Type B pancreatic cell (in vitro differentiated cells): ENCODE results near the gene CACNA1F. TPM values are rescaled to one million over a fixed set of nuclear protein-coding genes. Genes with fewer than 3 reads are reported as not detected.

Source experiments
- DNase-seq: peaks from one replicate; pipeline ENCODE4 v3.0.0; 2021; ENCODE audit warnings: mixed read lengths; ENCODE audit not compliant: unreplicated experiment; ENCODE audit errors: extremely low spot score
- H3K27ac Mint-ChIP-seq: 2 replicates; pipeline ENCODE4 v1.8.0; 2021; ENCODE audit warnings: mild to moderate bottlenecking, mixed read lengths
- H3K27me3 Mint-ChIP-seq: 2 replicates; pipeline ENCODE4 v1.8.0; 2021; ENCODE audit warnings: mixed read lengths
- H3K36me3 Mint-ChIP-seq: 2 replicates; pipeline ENCODE4 v1.8.0; 2021; ENCODE audit warnings: mixed read lengths
- H3K4me1 Mint-ChIP-seq: one replicate; pipeline ENCODE4 v1.8.0; 2021; ENCODE audit warnings: mixed read lengths; ENCODE audit not compliant: unreplicated experiment
- H3K4me3 Mint-ChIP-seq: 2 replicates; pipeline ENCODE4 v1.8.0; 2021; ENCODE audit warnings: mild to moderate bottlenecking, mixed read lengths
- H3K9me3 Mint-ChIP-seq: 2 replicates; pipeline ENCODE4 v1.8.0; 2021; ENCODE audit warnings: mixed read lengths
- long read RNA-seq: library from polyadenylated mRNA; unstranded; transcript quantifications from one replicate; pipeline ENCODE4 v2.0.0, GENCODE V29; 2020
- total RNA-seq: library from RNA; stranded (reverse); gene quantifications from 2 replicates; pipeline ENCODE4 v1.2.1, GENCODE V29; 2021; ENCODE audit warnings: low replicate concordance
- TF ChIP-seq, protein P1 (sequence below): fragments of 200-600 bp; sonication (generic); conservative IDR thresholded peaks from 2 replicates; pipeline ENCODE4 v1.5.0; 2021; ENCODE audit warnings: antibody characterized with exemption, mild to moderate bottlenecking

CACNA1F gene
- total RNA-seq: 0.17 and 0.48 TPM in 2 replicates
- long read RNA-seq: 0 reads

DNA sequence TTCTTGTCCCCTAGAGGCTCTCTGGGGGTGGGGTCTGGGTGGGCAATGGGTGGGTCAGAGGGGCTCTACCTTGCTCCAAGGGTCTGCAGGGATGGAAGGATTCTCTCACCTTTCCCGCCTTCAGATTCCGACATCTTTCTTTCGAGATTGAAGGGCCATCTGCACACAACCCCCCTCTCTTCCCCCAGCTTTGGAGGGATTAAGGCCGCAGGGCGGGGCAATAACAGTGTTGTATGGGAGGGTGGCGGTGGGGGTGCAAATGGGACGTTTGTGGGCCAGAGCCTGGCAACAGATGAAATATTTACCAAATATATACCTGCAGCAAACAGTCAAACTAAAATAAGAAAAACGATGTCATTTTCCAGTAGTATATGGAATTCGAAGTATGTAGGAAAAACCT lies at the start of gene CACNA1F:
CACNA1F (minus strand) TSS at position 165 of the 400 bp plus-strand sequence; CDS start at position 134, 31 bp downstream.
- H3K9me3 Mint-ChIP-seq: peaks cover 3% of the 10 kb centered on the region
- peaks cover 5% of the 10 kb centered on the region for H3K4me1 Mint-ChIP-seq
- no peaks in the 10 kb centered on the region for H3K36me3 Mint-ChIP-seq
- no peak within 1 kb of the TSS for H3K27ac Mint-ChIP-seq
- no peak for DNase-seq
- H3K27me3 Mint-ChIP-seq: no peaks in the 10 kb centered on the region
- TF ChIP-seq, protein P1, sequence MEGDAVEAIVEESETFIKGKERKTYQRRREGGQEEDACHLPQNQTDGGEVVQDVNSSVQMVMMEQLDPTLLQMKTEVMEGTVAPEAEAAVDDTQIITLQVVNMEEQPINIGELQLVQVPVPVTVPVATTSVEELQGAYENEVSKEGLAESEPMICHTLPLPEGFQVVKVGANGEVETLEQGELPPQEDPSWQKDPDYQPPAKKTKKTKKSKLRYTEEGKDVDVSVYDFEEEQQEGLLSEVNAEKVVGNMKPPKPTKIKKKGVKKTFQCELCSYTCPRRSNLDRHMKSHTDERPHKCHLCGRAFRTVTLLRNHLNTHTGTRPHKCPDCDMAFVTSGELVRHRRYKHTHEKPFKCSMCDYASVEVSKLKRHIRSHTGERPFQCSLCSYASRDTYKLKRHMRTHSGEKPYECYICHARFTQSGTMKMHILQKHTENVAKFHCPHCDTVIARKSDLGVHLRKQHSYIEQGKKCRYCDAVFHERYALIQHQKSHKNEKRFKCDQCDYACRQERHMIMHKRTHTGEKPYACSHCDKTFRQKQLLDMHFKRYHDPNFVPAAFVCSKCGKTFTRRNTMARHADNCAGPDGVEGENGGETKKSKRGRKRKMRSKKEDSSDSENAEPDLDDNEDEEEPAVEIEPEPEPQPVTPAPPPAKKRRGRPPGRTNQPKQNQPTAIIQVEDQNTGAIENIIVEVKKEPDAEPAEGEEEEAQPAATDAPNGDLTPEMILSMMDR: no peak
- H3K4me3 Mint-ChIP-seq: no peak within 1 kb of the TSS

DNA sequence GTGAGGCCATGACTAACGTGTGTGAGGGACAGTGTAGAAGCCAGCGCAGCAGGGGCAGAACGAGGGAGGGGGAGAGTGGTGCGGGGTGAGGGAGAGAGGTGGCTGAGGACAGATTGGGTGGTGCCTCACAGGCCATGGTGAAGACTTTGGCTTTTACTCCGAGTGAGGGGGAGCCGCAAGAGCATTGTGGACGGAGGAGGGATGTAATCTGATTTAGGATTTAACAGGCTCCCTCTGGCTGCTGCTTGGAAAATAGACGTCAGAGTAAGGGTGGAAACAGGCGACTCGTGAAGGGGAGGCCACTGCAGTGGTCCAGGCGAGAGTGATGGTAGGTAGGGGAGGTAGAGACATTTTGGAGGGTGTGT lies 49.5 kb upstream of the CACNA1F start:
- Mint-ChIP-seq H3K4me1 (peaks cover 9% of the 10 kb centered on the region), H3K4me3 (no peak overlapping the region), H3K27me3 (no peaks in the 10 kb centered on the region), H3K27ac (peak overlapping the region; percentile 25), H3K9me3 (no peaks in the 10 kb centered on the region), H3K36me3 (no peaks in the 10 kb centered on the region)
- TF ChIP-seq, protein P1: peak; percentile 30
- DNase-seq: no peak

DNA sequence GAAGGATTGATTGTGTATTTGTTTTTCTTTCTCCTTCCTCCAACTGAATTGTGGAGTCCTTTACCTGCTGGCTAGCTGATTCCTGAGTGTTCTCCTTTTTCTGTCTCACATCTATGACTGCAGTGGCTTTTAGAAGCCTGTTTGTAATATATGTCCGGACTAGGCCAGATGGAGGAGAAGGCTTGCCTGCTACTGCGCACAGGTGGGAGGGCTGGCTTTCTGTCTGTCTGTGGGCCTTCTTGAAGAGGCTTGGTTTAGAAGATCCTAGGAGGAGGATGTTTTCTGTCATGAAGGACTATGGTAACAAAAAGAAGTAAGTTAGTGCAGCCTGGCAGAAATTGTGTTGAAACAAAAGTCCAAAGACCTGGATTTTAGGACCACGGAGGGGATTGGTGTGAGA lies 44.9 kb upstream of the CACNA1F start:
- Mint-ChIP-seq H3K4me1 (peaks cover 20% of the 10 kb centered on the region), H3K4me3 (no peak overlapping the region), H3K9me3 (no peaks in the 10 kb centered on the region), H3K27me3 (no peaks in the 10 kb centered on the region), H3K36me3 (peaks cover 4% of the 10 kb centered on the region), H3K27ac (no peak overlapping the region)
- no peak for DNase-seq
- TF ChIP-seq, protein P1: no peak

DNA sequence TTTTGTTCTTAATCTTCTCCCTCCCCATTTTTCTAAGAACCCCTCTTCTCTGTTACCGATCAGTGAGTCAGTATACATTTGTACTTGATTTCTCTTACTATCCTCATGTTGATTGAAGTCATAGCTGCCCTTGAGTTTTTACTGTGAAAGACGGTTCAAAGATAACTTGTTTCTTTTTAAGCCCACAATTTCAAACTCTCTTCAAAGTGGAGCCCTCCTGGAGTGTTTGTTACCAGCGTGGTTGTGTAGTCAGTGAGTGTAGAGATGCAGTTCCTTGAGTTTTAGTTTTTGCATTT lies 44.3 kb upstream of the CACNA1F start:
- H3K9me3 Mint-ChIP-seq: no peaks in the 10 kb centered on the region
- H3K4me3 Mint-ChIP-seq: no peak overlapping the region
- H3K36me3 Mint-ChIP-seq: peaks cover 4% of the 10 kb centered on the region
- no peak overlapping the region for H3K27ac Mint-ChIP-seq
- TF ChIP-seq, protein P1: no peak
- DNase-seq: no peak
- H3K4me1 Mint-ChIP-seq: peaks cover 18% of the 10 kb centered on the region
- no peaks in the 10 kb centered on the region for H3K27me3 Mint-ChIP-seq

DNA sequence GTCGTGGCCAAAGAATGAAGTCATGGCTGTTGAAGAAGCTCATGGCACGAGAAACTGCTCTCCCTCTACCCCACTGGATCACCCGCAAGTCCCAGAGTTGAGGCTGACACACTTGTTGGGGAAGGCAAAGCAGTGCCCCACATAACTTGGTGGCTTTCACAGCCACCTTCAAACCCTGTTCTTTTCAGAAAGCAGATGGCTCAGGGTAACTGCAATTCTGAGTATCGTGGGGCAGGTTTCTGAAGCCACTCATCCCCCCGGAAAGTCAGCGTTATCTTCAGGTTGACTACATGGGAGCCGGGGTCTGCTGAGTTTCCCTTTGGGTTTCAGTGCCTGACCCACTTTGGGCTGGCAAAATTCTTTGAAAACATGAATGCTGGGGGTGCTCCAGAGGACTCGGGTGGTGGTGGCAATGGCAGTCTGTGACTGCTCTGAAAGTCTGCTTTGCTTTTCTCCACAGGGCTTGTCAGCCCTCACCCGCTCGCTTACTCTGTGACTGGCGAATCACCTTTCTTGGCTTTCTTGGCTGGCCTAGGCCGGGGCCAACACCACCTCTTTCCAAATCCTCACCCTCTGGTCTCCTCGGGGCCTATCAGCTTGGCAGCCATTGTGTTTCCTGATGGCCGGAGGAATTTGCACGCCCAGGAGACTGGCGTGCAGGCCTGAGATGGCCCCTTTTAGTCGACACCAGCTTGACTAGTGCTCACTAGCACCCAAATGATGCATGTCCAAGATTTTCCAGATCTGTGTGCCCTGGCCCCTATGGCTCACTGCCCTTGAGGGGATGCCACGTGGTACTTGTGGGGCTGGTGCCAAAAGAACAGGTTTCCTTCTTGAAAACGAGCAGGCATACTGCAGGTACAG lies 43.8 kb upstream of the CACNA1F start:
- DNase-seq: no peak
- no peaks in the 10 kb centered on the region for H3K9me3 Mint-ChIP-seq
- no peak overlapping the region for H3K4me3 Mint-ChIP-seq
- H3K4me1 Mint-ChIP-seq: peaks cover 14% of the 10 kb centered on the region
- TF ChIP-seq, protein P1: no peak
- no peaks in the 10 kb centered on the region for H3K27me3 Mint-ChIP-seq
- H3K36me3 Mint-ChIP-seq: peaks cover 4% of the 10 kb centered on the region
- H3K27ac Mint-ChIP-seq: no peak overlapping the region
